Neuronal stem cell (in vitro differentiated cells): Measurements from ENCODE around the gene AUTS2.

Source experiments
- DNase-seq: peaks from one replicate; pipeline ENCODE4 v3.0.0-alpha.2; 2013; ENCODE audit warnings: low spot score
- H2AFZ ChIP-seq: one replicate; pipeline ENCODE4 v1.6.1; 2013; ENCODE audit warnings: mild to moderate bottlenecking, low read length, inconsistent platforms
- H2AK5ac ChIP-seq: 2 replicates; pipeline ENCODE4 v1.6.1; 2013; ENCODE audit warnings: low read depth, mild to moderate bottlenecking, inconsistent platforms, low read length, moderate library complexity, mixed read lengths
- H2BK120ac ChIP-seq: 2 replicates; pipeline ENCODE4 v1.6.1; 2013; ENCODE audit warnings: low read depth, mild to moderate bottlenecking, inconsistent platforms, low read length, moderate library complexity, mixed read lengths
- H2BK12ac ChIP-seq: one replicate; pipeline ENCODE4 v1.6.1; 2013; ENCODE audit warnings: low read length, inconsistent platforms
- H2BK15ac ChIP-seq: 2 replicates; pipeline ENCODE4 v1.6.1; 2013; ENCODE audit warnings: mild to moderate bottlenecking, low read length, inconsistent platforms, mixed read lengths
- H2BK5ac ChIP-seq: one replicate; pipeline ENCODE4 v1.6.1; 2013; ENCODE audit warnings: inconsistent platforms, mild to moderate bottlenecking, low read length, moderate library complexity
- H3K14ac ChIP-seq: one replicate; pipeline ENCODE4 v1.6.1; 2013; ENCODE audit warnings: low read length, inconsistent platforms
- H3K18ac ChIP-seq: 2 replicates; pipeline ENCODE4 v1.6.1; 2013; ENCODE audit warnings: low read length, inconsistent platforms
- H3K23ac ChIP-seq: 2 replicates; pipeline ENCODE4 v1.6.1; 2013; ENCODE audit warnings: low read depth, mild to moderate bottlenecking, mixed read lengths, low read length, inconsistent platforms; ENCODE audit not compliant: poor library complexity
- H3K27ac ChIP-seq: replicated peaks from 3 replicates; pipeline ENCODE4 v1.5.1; 2013; ENCODE audit warnings: low read length, inconsistent platforms
- H3K27me3 ChIP-seq, 3 experiments: 2 replicates each; pipeline ENCODE4 v1.6.1; 2013; ENCODE audit warnings: low read length in 3 of 3, mild to moderate bottlenecking in 2 of 3, inconsistent platforms in 1 of 3, low read depth in 1 of 3, mixed read lengths in 1 of 3, moderate library complexity in 1 of 3; ENCODE audit not compliant: control insufficient read depth in 3 of 3, insufficient read depth in 3 of 3
- H3K36me3 ChIP-seq, 2 donors: replicated peaks in 1 of 2; 2 replicates each; pipeline ENCODE4 v1.6.1; 2013; ENCODE audit warnings: low read length in 2 of 2; ENCODE audit not compliant: control insufficient read depth in 2 of 2, insufficient read depth in 2 of 2
- H3K4ac ChIP-seq: 2 replicates; pipeline ENCODE4 v1.6.1; 2013; ENCODE audit warnings: inconsistent platforms, mild to moderate bottlenecking, low read length, moderate library complexity
- H3K4me1 ChIP-seq, 2 donors: 1 replicate in 1 of 2; 2 replicates in 1 of 2; pipeline ENCODE4 v1.6.1; 2013; ENCODE audit warnings: low read length in 2 of 2, low read depth in 1 of 2; ENCODE audit not compliant: control insufficient read depth in 2 of 2, insufficient read depth in 1 of 2
- H3K4me2 ChIP-seq: one replicate; pipeline ENCODE4 v1.6.1; 2013; ENCODE audit warnings: mild to moderate bottlenecking, low read length, inconsistent platforms; ENCODE audit not compliant: insufficient read depth, poor library complexity, severe bottlenecking
- H3K4me3 ChIP-seq, 2 donors: 2 replicates each; pipeline ENCODE4 v1.5.1; 2013; ENCODE audit warnings: low read length in 2 of 2, mild to moderate bottlenecking in 2 of 2, inconsistent platforms in 1 of 2, moderate library complexity in 1 of 2
- H3K79me1 ChIP-seq: one replicate; pipeline ENCODE4 v1.6.1; 2013; ENCODE audit warnings: low read depth, mild to moderate bottlenecking, inconsistent platforms, low read length, moderate library complexity
- H3K9ac ChIP-seq: one replicate; pipeline ENCODE4 v1.6.1; 2013; ENCODE audit warnings: mild to moderate bottlenecking, low read depth, low read length, inconsistent platforms; ENCODE audit not compliant: poor library complexity
- H3K9me3 ChIP-seq, 2 donors: replicated peaks in 1 of 2; 2 replicates each; pipeline versions ENCODE3 to v1.6.1; 2013; ENCODE audit warnings: low read length in 2 of 2, mild to moderate bottlenecking in 2 of 2, inconsistent platforms in 1 of 2, low read depth in 1 of 2, mixed read lengths in 1 of 2, moderate library complexity in 1 of 2; ENCODE audit not compliant: control insufficient read depth in 2 of 2, insufficient read depth in 1 of 2
- H4K8ac ChIP-seq: one replicate; pipeline ENCODE4 v1.6.1; 2013; ENCODE audit warnings: low read depth, mild to moderate bottlenecking, inconsistent platforms, low read length, moderate library complexity
- H4K91ac ChIP-seq: one replicate; pipeline ENCODE4 v1.6.1; 2013; ENCODE audit warnings: low read length, low read depth, mild to moderate bottlenecking, inconsistent platforms; ENCODE audit not compliant: poor library complexity
- WGBS, 2 donors: extraction: QIAGEN DNeasy Blood & Tissue Kit; methylation state at CpG; one replicate each; pipeline ENCODE4 v1.1.7; 2013; ENCODE audit warnings: missing lambda C conversion rate in 2 of 2, mixed read lengths in 1 of 2; ENCODE audit not compliant: insufficient read length in 2 of 2, insufficient replicate concordance in 1 of 2; ENCODE audit errors: extremely low coverage in 2 of 2; 5-methylcytosine and 5-hydroxymethylcytosine counted together

Gene AUTS2

GRCh38 chr7:70749831-70750230 is 1151.6 kb downstream of the AUTS2 start:
- Histone ChIP-seq H3K9me3 (no peaks in the 10 kb centered on the region), H3K4ac (no peak overlapping the region), H2AK5ac (no peak overlapping the region), H3K79me1 (no peaks in the 10 kb centered on the region), H2BK12ac (no peak overlapping the region), H2BK120ac (no peak overlapping the region), H3K27ac (no peak overlapping the region), H2BK5ac (no peak overlapping the region), H3K14ac (no peak overlapping the region), H3K4me1 (no peaks in the 10 kb centered on the region), H3K36me3 (peaks cover 0 to 42% of the 10 kb centered on the region in 2 donors), H4K8ac (no peak overlapping the region), H3K9ac (no peak overlapping the region), H3K18ac (no peak overlapping the region), H4K91ac (no peak overlapping the region), H2BK15ac (no peak overlapping the region), H3K27me3 (no peaks in the 10 kb centered on the region), H3K23ac (no peak overlapping the region), H3K4me2 (no peak overlapping the region), H2AFZ (no peak overlapping the region), H3K4me3 (no peak overlapping the region)
- no CpG with 5 or more reads among the region's 1 CpG for WGBS, 2 donors
- DNase-seq = no peak

DNA sequence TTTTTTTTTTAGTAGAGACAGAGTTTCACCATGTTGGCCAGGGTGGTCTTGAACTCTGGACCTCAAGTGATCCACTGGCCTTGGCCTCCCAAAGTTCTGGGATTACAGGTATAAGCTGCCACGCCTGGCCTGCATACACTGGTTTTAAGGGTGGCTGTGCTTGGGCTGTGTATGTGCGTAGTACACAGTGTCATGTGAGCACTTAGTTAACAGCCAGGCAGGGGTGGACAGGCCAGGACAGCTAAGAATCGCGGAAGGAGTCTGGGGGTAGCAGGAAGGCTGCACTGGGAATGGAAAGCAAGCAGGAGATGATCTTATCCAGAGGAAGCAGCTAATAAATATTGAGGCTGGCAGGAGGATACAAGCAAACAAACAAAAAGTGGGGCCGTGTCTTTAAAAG is 1153.6 kb downstream of the AUTS2 start:
- no peak overlapping the region for H2AK5ac ChIP-seq
- WGBS, 2 donors = no CpG with 5 or more reads among the region's 5 CpGs
- H3K23ac ChIP-seq = no peak overlapping the region

GRCh38 chr7:70752794-70753241 is 1154.5 kb downstream of the AUTS2 start:
- no CpG with 5 or more reads among the region's 1 CpG for WGBS, 2 donors
- Histone ChIP-seq H3K27me3 (no peaks in the 10 kb centered on the region), H3K27ac (no peak overlapping the region), H2BK12ac (no peak overlapping the region), H4K91ac (no peak overlapping the region), H3K4me1 (no peaks in the 10 kb centered on the region), H2BK15ac (no peak overlapping the region), H3K23ac (no peak overlapping the region), H3K9me3 (no peaks in the 10 kb centered on the region), H4K8ac (no peak overlapping the region), H3K9ac (no peak overlapping the region), H3K14ac (no peak overlapping the region), H3K4ac (no peak overlapping the region), H2BK120ac (no peak overlapping the region), H3K4me3 (no peak overlapping the region), H2AK5ac (no peak overlapping the region), H2AFZ (no peak overlapping the region), H3K79me1 (no peaks in the 10 kb centered on the region), H3K4me2 (no peak overlapping the region), H3K36me3 (peaks cover 0 to 46% of the 10 kb centered on the region in 2 donors), H3K18ac (no peak overlapping the region), H2BK5ac (no peak overlapping the region)
- DNase-seq = no peak

More for the DNA sequence above, 1153.6 kb downstream of the AUTS2 start:
- no peak overlapping the region for H3K18ac ChIP-seq
- no peak overlapping the region for H4K8ac ChIP-seq
- H2BK5ac ChIP-seq = no peak overlapping the region
- H3K4me1 ChIP-seq = no peaks in the 10 kb centered on the region
- H2AFZ ChIP-seq = no peak overlapping the region
- H2BK15ac ChIP-seq = no peak overlapping the region
- H3K79me1 ChIP-seq = no peaks in the 10 kb centered on the region
- no peaks in the 10 kb centered on the region for H3K9me3 ChIP-seq
- no peaks in the 10 kb centered on the region for H3K27me3 ChIP-seq
- DNase-seq = no peak
- no peak overlapping the region for H3K14ac ChIP-seq
- H3K4ac ChIP-seq = no peak overlapping the region
- peaks cover 0 to 44% of the 10 kb centered on the region in 2 donors for H3K36me3 ChIP-seq
- H3K4me2 ChIP-seq = no peak overlapping the region
- H3K4me3 ChIP-seq = no peak overlapping the region
- H2BK120ac ChIP-seq = no peak overlapping the region
- no peak overlapping the region for H3K9ac ChIP-seq
- H3K27ac ChIP-seq = no peak overlapping the region
- H2BK12ac ChIP-seq = no peak overlapping the region
- no peak overlapping the region for H4K91ac ChIP-seq

- Histone ChIP-seq H3K4me2 (no peak overlapping the region), H3K9me3 (peaks cover 0 to 5% of the 10 kb centered on the region in 2 donors), H2AFZ (no peak overlapping the region), H3K18ac (no peak overlapping the region), H3K4ac (no peak overlapping the region), H3K27ac (no peak overlapping the region), H4K8ac (no peak overlapping the region), H2BK12ac (no peak overlapping the region), H2BK5ac (no peak overlapping the region), H3K14ac (no peak overlapping the region), H4K91ac (no peak overlapping the region), H3K4me1 (peaks cover 0 to 3% of the 10 kb centered on the region in 2 donors), H2BK15ac (no peak overlapping the region), H3K79me1 (no peaks in the 10 kb centered on the region), H2AK5ac (no peak overlapping the region), H3K9ac (no peak overlapping the region), H3K4me3 (no peak overlapping the region), H3K23ac (no peak overlapping the region), H3K36me3 (peaks cover 0 to 63% of the 10 kb centered on the region in 2 donors), H3K27me3 (no peaks in the 10 kb centered on the region), H2BK120ac (no peak overlapping the region)
- no CpG with 5 or more reads among the region's 8 CpGs for WGBS, 2 donors
- no peak for DNase-seq
These were observed 1158.5 kb downstream of the AUTS2 start for GRCh38 chr7:70756789-70757188.
